MG63 (cell line): ENCODE data around the gene KANK4. TPM values are rescaled to one million over a fixed set of nuclear protein-coding genes. Genes with fewer than 3 reads are reported as not detected.

Experiments used
- DNase-seq: peaks from one replicate; pipeline ENCODE4 v3.0.0-alpha.2; 2020
- H3K27me3 ChIP-seq: fragments of 250-450 bp; sonication (Bioruptor Pico); 2 replicates; pipeline ENCODE4 v1.5.1; 2020; ENCODE audit warnings: mild to moderate bottlenecking, moderate library complexity
- H3K36me3 ChIP-seq: fragments of 250-450 bp; sonication (Bioruptor Pico); 2 replicates; pipeline ENCODE4 v1.5.1; 2020; ENCODE audit warnings: mild to moderate bottlenecking, moderate library complexity
- H3K4me3 ChIP-seq: fragments of 250-450 bp; sonication (Bioruptor Pico); 2 replicates; pipeline ENCODE4 v1.5.1; 2020; ENCODE audit warnings: mild to moderate bottlenecking, moderate library complexity
- H3K9me3 ChIP-seq: fragments of 250-450 bp; sonication (Bioruptor Pico); 2 replicates; pipeline ENCODE4 v1.5.1; 2020; ENCODE audit warnings: mild to moderate bottlenecking, moderate library complexity
- total RNA-seq: library from RNA; depleted of rRNA; stranded (reverse); fragments of >200 nt; shearing (Covaris generic); gene quantifications from 2 replicates; pipeline ENCODE4 v1.2.3, GENCODE V29; 2014; ENCODE audit warnings: low replicate concordance

KANK4 gene
- total RNA-seq, 1 experiment from 2014 or later = not detected

DNA sequence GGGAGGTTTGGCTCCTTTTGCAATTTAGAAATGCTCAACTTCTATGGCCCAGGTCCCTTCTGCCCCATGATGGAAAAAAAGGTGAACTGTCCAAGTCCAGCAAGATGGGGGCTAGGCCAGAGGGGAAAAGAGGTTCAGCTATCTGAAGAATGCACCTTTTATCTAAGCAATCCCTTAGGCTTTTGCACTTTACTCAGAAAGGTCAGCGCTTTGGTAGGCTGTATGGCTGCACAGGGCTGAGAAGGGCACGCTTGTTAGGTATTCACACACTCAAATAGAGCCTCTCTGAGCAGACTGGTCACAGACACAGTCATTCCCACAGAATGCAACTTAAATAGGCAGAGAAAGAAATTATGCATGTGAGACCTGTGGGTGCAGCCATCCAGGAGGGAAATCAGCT is 31.0 kb downstream of the KANK4 start:
- H3K9me3 ChIP-seq = no peaks in the 10 kb centered on the region
- no peak for DNase-seq
- H3K27me3 ChIP-seq = peaks cover 10% of the 10 kb centered on the region; the same call in 1 of the 2 replicates
- no peaks in the 10 kb centered on the region for H3K36me3 ChIP-seq
- H3K4me3 ChIP-seq = no peak overlapping the region

DNA sequence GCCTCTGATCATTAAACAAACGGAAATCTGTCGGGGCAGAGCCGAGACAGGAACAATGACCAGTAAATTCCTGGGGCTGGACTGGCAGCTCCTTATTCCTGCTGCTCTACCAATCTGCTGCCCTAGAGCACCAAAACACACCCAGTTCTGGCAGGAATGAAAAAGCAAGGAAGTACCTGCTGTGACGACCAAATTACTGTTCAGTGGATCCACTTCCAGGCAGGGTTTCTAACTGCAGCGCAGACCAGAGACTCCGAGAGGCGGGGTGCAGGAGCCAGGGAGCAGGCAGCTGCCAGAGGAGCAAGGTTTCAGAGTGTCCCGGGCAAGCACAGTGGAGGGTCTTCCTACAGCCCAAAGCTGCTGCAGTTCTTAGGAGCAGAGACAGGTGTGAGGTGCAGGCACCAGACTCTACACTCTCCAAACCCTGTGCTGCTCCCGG is 32.4 kb downstream of the KANK4 start:
- H3K9me3 ChIP-seq = no peaks in the 10 kb centered on the region
- H3K27me3 ChIP-seq = peaks cover 10% of the 10 kb centered on the region; the same call in 1 of the 2 replicates
- no peak for DNase-seq
- no peaks in the 10 kb centered on the region for H3K36me3 ChIP-seq
- H3K4me3 ChIP-seq = no peak overlapping the region

DNA sequence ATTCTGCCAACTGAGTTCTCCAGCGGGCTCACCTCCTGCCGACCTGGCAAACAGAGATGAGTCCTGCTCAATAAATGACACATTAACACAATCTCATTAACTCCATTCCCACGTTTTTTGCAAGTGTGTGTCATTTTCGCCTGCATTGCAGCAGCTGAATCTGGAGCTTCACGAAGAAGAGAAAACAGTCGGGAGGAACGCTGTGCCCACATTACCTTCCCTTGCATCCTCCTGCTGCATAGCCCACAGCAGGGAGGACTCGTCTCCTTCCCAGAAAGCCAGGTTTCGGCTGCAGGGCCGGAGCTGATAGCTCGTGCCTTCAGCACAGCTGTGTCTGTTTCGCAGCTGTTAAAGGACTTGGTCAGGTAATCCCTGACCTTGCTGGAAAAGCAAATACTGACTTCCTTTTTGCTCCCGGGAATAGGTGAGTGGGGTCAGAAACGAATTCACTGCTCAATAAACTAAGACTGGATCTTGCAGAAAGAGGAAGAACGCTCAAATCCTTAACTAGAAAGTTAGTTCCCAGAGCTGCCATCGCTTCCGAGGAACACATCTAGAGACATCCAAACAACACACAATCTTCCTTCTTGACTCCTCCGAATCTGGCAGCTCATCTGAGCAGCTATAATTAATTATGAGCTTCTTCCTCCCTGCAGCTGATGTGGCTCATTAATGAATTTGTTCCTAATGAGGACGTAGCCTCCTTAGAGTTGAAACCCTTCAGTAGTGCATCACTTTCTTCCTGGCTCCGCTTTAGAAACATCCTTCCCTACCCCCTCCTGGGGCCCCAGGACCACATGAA is 33.0 kb downstream of the KANK4 start:
- Histone ChIP-seq H3K27me3 (peaks cover 10% of the 10 kb centered on the region; the same call in 1 of the 2 replicates), H3K36me3 (no peaks in the 10 kb centered on the region), H3K9me3 (0 out of 2 replicates have a peak, but pooled peaks cover under 1% of the 10 kb centered on the region), H3K4me3 (no peak overlapping the region)
- DNase-seq = no peak

DNA sequence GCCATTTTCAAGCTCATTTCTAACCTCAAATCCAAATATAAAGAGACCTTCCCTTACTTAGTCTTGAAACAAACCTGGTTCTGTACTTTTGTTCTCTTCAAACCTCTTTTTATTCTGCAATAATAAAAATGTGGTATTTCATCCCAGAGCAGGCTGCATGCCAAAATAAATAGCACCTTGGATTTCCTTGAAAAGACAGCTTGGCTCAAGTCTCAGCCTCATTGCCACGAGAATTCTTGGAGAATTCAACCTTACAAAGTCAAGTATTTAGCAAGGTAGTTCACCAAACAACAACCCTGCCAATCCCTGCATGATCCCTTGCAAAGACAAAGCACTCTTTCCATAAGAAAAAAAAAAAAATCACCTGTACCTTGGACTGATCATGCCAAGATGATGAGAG is 33.8 kb downstream of the KANK4 start:
- no peak overlapping the region for H3K4me3 ChIP-seq
- DNase-seq = no peak
- H3K27me3 ChIP-seq = peaks cover 10% of the 10 kb centered on the region; the same call in 1 of the 2 replicates
- H3K9me3 ChIP-seq = 0 out of 2 replicates have a peak, but pooled peaks cover 1% of the 10 kb centered on the region
- no peaks in the 10 kb centered on the region for H3K36me3 ChIP-seq

DNA sequence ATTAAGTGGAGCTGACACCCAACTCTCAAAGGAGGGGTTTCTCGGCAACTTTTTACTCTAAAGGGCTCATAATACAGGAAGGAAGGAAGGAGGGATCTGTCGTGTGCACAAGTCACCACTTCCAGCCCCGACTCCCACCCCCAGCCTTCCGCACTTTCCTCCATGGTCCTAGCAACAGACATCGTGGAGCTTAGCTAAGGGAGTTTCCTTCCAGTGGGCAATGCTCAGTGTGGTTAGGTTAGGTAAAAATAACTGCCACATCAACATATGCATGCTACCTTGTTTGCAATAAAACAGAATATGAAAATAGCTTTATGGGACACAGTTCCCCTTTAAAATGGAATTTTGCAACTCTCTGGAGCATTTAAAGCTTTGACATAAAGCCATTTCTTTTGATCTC is 35.2 kb downstream of the KANK4 start:
- Histone ChIP-seq H3K27me3 (peaks cover 10% of the 10 kb centered on the region; the same call in 1 of the 2 replicates), H3K4me3 (no peak overlapping the region), H3K9me3 (0 out of 2 replicates have a peak, but pooled peaks cover 1% of the 10 kb centered on the region), H3K36me3 (no peaks in the 10 kb centered on the region)
- DNase-seq = no peak

DNA sequence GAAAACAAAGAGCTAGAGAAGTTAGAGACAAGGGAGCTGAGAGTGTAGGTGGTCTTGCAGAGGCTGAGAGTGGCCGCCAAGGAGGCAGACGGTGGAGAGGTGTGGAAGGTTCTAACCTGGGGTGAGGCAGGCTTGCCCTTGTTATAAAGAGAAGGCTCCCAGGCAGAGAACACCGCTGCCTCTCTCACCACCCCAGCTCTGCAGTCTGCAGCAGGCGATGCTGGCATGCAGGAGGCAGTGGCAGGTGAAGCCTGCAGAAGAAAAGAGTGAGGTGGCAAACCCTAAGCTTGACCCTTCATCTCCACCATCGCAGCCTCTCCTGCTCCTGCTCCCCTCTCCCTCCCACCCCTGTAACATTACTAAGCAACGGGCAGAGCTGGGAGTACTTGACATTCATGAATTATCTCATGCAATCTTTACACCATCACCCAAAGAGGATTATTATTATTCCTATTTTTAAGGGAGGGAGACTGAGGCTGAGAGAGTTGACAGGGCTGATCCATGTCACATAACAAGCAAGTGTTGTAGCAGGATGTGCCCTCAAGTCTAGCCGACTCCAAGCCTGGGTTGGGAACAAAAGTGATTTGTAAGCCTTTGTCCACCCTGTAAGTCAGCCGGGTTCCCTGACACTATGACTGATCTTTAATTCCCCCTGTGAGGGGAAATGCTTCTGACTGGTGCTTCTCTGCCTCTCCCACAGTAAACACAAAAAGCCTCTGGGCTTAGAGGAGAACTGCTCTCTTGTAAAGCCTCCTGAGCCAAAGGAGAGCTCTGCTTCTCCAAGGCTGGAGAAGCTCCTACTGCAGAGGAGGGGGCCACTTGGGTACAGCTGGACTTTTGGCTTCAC is 36.1 kb downstream of the KANK4 start:
- no peak for DNase-seq
- Histone ChIP-seq H3K27me3 (peaks cover 10% of the 10 kb centered on the region; the same call in 1 of the 2 replicates), H3K36me3 (no peaks in the 10 kb centered on the region), H3K9me3 (0 out of 2 replicates have a peak, but pooled peaks cover 1% of the 10 kb centered on the region), H3K4me3 (no peak overlapping the region)

DNA sequence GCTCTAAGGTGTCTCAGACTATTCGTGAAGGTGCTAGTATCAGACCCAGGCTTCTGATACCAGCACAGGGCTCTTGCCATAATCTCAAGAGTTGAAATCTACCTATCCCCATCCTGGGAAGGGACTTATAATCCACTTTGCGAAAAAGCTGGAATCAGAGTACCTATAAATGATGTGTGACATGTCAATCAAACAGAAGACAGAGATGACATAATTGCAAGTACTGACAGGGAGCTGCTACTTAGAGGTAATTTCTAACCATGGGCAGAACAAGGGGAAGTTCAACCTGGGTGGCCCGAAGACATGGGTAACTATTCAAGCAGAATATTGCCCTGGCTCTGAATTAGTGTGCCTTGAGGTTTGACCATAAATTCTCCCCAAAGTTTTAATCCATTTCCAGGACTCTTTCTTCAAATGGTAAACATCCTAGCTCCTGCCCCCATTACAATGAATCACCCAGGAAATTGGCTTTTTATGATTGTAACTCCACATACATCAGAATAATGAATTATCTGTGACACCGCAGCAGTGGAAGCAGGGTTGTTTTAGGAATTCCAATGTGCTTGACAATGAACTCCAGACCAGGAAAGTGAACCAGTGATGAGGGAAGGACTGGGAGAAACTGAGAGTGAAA is 37.2 kb downstream of the KANK4 start:
- H3K9me3 ChIP-seq = 0 out of 2 replicates have a peak, but pooled peaks cover 1% of the 10 kb centered on the region
- no peak for DNase-seq
- no peak overlapping the region for H3K4me3 ChIP-seq
- H3K36me3 ChIP-seq = no peaks in the 10 kb centered on the region
- H3K27me3 ChIP-seq = 0 out of 2 replicates have a peak, but pooled peaks cover 7% of the 10 kb centered on the region

DNA sequence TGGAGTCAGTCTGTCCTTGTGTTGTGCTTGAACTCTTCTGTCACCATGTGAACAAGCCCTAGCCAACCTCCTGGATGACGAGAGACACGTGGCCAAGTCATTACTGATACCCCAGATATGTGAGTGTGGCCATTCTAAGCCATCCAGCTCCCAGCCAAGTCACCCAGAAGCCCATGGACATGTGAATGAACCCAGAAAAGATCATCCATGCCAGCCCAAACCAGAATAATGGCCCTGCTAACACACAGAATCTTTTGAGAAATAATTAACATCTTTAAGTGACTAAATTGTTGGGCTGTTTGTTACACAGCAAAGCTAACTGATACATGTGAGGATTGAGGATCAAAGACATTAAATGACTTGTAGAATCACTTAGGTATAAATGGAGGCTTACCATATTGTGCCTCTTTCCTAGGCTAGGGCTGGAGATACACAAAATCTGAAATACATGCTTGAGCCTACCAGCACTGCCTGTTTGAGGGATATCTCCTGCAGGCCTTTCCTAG is 38.2 kb downstream of the KANK4 start:
- Histone ChIP-seq H3K4me3 (no peak overlapping the region), H3K36me3 (no peaks in the 10 kb centered on the region), H3K27me3 (0 out of 2 replicates have a peak, but pooled peaks cover under 1% of the 10 kb centered on the region), H3K9me3 (0 out of 2 replicates have a peak, but pooled peaks cover 1% of the 10 kb centered on the region)
- DNase-seq = no peak

DNA sequence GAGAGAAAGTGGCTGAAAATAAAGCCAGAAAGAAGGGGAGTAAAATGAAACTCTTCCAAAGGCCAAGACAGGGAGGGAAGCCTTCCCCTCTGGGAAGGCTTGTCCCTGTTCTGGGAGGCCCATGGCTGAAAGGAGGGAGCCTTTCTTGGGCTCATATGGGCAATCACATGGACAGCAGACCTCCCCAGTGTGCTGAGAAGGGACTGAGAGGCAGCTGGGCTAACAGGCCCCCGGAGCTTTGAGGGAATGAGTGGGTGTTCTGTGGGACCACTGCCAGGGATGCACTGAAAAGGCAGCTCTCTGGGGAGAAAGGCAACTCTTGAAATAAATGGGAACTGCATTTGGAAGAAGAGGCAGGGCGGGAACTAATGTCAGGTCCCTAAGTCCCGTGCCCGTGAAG is 39.1 kb downstream of the KANK4 start:
- Histone ChIP-seq H3K27me3 (no peaks in the 10 kb centered on the region), H3K9me3 (0 out of 2 replicates have a peak, but pooled peaks cover 1% of the 10 kb centered on the region), H3K4me3 (no peak overlapping the region), H3K36me3 (no peaks in the 10 kb centered on the region)
- no peak for DNase-seq

DNA sequence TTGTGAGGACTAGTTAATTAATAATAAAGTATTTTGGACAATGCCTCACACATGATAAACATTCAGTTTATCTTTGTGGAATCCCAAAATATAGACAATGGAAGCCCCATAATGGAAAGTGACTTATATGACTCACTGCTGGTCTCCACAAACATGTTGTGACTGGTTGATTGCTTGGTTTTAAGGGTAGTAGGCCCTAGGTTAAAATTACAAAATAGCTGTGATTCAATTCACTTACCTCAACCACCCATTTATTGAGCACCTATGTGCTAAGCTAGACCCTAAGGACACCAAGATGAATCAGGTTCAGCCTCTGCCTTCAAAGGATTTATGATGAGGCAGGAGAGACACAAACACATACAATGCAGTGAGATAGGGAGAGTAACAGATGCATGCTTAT is 42.4 kb downstream of the KANK4 start:
- Histone ChIP-seq H3K4me3 (no peak overlapping the region), H3K9me3 (0 out of 2 replicates have a peak, but pooled peaks cover 1% of the 10 kb centered on the region), H3K27me3 (no peaks in the 10 kb centered on the region), H3K36me3 (no peaks in the 10 kb centered on the region)
- DNase-seq = no peak

DNA sequence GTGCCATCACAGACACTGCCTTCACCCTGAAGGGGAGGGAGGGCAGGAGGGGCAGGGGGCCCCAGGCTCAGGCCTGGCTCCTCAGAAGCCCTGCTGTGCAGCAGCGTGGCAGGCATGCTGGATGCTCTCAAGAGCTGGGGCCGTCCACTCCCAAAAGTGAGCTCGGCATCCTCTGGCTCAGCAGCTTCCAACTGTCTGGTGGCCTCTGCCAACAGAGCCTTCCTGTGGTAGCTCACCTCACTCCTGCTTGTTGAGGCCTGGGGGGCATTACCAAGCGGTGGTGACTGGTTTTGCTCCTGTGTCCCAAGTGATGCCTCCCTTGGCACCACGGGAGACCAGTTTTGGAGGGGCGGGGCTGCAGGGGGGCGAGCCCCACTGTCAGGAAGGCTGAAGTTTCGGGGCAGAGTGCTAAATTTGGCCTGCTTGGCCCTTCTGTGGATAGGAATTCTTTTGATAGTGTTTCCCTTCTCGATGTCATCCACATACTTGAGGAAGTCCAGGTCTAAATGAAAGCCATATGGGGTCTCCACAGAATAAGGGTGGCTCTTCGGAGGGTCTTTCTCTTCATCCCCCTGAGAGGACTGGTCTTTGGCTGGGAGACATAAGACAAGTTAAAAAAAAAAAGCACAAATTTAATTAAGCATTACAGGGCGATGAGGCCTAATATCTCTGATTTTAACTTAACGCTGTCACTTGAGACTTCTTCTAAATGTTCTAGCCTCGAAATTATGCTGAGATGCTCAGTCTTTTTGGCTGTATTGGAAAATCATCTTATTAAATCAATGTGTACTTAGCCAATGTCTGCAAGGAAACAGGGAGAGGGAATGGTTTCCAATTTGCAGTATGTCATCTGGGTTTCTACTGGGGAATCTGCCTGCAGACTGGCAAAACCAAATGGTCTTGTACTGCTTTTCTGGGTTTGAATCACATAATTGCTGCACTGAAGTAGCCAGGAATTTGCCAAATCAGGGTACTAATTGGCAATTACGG is 44.4 kb downstream of the KANK4 start:
- no peak for DNase-seq
- H3K27me3 ChIP-seq = no peaks in the 10 kb centered on the region
- no peaks in the 10 kb centered on the region for H3K36me3 ChIP-seq
- H3K9me3 ChIP-seq = no peaks in the 10 kb centered on the region
- H3K4me3 ChIP-seq = no peak overlapping the region

DNA sequence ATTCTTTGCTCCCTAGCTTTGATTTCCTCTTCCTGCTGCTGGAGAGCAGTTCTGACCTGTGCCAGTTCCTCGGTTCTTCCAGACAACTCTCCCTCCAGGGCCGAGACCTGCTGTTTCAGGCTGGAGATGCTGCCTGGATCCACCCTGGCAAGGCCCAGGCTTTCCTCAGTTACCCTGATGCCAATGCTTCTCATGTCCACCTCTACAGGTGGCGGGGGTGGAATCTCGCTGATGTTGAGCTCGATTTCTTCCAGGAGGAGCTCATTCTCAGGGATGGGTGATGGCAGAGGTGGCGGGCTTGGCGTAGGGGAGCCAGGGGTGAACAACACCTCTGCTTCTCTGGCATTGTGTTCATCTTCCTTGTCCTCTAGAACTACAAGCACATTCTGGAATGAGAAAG is 45.3 kb downstream of the KANK4 start:
- H3K27me3 ChIP-seq = no peaks in the 10 kb centered on the region

DNA sequence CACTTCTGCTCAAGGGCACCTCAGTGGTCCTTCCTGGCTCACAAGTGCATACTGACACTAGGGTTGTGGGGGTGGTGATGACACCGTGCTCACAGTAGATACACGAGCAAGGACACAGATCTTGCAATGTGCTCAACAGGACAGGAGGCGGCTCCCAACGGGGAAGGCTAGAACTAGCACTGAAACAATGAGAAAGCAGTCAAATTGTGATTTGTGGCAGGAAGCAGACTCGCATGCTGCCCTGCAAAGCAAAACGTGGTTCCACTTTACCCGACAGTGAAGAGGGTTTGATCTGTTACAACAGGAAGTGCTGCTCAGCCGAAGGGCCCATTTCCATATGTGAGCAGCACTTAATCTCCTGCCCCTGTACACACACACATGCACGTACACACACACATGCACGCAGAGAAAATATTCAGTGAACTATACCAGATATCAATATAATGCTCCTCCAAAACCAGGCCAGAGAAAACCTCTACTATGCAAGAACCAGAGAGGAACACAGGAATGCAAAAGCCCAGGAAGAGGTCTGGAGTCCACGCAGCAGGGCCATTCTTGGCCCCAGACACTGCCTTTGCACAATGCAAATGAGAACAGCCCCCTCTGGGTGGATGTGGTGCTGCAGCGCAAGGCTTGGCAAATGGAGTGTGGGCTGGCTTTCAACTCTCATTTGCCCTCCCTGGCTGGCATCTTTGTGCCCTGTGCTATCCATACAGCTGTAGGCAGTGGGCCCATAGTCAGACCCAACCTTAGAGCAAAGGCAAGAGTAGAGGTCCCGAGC is 47.1 kb downstream of the KANK4 start:
- no peak for DNase-seq
- no peaks in the 10 kb centered on the region for H3K9me3 ChIP-seq
- H3K27me3 ChIP-seq = no peaks in the 10 kb centered on the region
- no peaks in the 10 kb centered on the region for H3K36me3 ChIP-seq
- H3K4me3 ChIP-seq = no peak overlapping the region

More for the DNA sequence above, 45.3 kb downstream of the KANK4 start:
- H3K36me3 ChIP-seq = no peaks in the 10 kb centered on the region
- DNase-seq = no peak
- no peaks in the 10 kb centered on the region for H3K9me3 ChIP-seq
- H3K4me3 ChIP-seq = no peak overlapping the region

DNA sequence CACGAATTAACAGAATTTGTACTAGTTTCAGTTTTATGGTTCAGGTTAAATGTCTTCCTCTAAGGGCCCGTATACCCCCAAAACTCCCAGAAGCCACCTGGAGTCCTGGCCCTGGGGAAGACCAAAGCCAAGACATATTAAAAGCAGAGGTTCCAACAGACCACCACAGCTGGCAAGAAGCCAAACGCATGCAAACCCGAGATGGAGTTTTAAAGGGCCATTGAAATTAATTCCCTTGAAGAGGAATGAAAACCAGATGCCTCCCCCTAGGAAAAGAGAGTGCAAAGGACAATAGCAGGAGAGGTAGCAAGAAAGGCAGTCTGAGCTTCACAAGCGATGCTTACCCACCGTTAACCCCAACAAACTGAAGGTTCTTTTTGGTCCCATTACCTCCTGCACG is 48.1 kb downstream of the KANK4 start:
- Histone ChIP-seq H3K4me3 (no peak overlapping the region), H3K36me3 (no peaks in the 10 kb centered on the region), H3K9me3 (no peaks in the 10 kb centered on the region), H3K27me3 (no peaks in the 10 kb centered on the region)
- no peak for DNase-seq
